ENCODE data around the gene CFB. TPM values are rescaled to one million over a fixed set of nuclear protein-coding genes. Genes with fewer than 3 reads are reported as not detected.
A peak's percentile ranks its signal among the peaks of the same experiment; 100 is the strongest.

CFB gene
- total and polyA plus RNA-seq, 9 of the 15 experiments (the other 6 are each of a cell fraction or from before 2014, with no cell fraction given), result 0.08 to 0.91 (median 0.22) TPM; not detected in 4

DNA sequence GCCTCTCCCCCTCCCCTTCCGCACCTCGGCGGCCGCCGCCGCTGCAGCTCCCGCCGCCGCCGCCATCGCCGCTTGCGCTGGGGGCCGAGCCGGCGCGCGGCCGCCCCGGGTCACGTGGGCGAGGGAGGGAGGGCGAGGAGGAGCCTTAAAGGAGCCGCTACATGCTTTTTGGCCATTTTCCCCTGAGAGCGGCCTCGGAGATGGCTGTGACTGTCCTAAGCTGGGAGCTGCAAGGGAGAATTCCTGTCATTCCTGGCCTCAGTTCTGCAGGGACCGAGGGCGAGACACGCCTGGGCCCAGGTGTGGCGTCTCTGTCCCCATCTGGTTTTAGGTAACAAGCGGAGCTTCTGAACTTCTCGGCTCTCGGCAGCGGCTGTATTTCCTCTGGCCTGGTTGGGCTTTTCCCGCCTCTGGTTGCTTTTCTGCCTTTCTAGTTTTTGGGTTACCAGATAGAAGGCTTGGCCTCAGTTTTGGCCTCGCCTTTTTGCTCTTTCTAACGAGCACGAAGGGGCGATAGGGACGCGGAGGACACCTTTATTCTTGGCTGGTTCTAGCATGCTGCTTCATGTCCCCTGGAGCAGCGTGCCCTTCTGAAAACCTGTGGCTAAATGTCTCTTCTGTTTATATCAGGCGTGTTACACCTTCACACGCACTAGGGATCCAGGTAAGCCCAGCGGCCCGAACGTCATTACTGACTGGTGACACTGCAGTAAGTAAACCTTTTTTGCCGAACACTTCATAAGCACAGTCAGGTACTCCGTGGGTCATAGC, 48.1 kb upstream of the CFB start, which contains the start of gene EHMT2 (continued):
- TF ChIP-seq, protein P1, sequence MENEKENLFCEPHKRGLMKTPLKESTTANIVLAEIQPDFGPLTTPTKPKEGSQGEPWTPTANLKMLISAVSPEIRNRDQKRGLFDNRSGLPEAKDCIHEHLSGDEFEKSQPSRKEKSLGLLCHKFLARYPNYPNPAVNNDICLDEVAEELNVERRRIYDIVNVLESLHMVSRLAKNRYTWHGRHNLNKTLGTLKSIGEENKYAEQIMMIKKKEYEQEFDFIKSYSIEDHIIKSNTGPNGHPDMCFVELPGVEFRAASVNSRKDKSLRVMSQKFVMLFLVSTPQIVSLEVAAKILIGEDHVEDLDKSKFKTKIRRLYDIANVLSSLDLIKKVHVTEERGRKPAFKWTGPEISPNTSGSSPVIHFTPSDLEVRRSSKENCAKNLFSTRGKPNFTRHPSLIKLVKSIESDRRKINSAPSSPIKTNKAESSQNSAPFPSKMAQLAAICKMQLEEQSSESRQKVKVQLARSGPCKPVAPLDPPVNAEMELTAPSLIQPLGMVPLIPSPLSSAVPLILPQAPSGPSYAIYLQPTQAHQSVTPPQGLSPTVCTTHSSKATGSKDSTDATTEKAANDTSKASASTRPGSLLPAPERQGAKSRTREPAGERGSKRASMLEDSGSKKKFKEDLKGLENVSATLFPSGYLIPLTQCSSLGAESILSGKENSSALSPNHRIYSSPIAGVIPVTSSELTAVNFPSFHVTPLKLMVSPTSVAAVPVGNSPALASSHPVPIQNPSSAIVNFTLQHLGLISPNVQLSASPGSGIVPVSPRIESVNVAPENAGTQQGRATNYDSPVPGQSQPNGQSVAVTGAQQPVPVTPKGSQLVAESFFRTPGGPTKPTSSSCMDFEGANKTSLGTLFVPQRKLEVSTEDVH (IDR thresholded peaks at IDR 0.05; ENCODE audit: low read depth, partially characterized antibody), result no peak
- TF ChIP-seq PCBP2 (IDR thresholded peaks at IDR 0.05; ENCODE audit: low read depth, low read length, poor library complexity, severe bottlenecking), result no peak
- TF ChIP-seq KDM2B (CRISPR knock-in tag; IDR thresholded peaks at IDR 0.05), result no peak
- no peak for TF ChIP-seq RBM14 (IDR thresholded peaks at IDR 0.05; ENCODE audit: borderline replicate concordance, insufficient read depth, low read depth, low read length)
- TF ChIP-seq PTBP1 (IDR thresholded peaks at IDR 0.05; ENCODE audit: low read depth, low read length), result no peak
- 0 out of 2 replicates have a peak, but pooled peaks have one; percentile 1 for TF ChIP-seq JUND (IDR thresholded peaks at IDR 0.05; ENCODE audit: borderline replicate concordance, low read depth, low read length)
- 0 out of 3 replicates have a peak, but pooled peaks have one; percentile 6 for TF ChIP-seq JUND (tag; IDR thresholded peaks at IDR 0.05; ENCODE audit: borderline replicate concordance, low read depth, low read length)
- TF ChIP-seq NRF1 (conservative IDR thresholded peaks at IDR 0.05 in 1 of 2, IDR thresholded peaks at IDR 0.05 in 1 of 2), result peak; percentile 65 to 77; a peak in 3 of 4 replicates
- TF ChIP-seq, protein P2, sequence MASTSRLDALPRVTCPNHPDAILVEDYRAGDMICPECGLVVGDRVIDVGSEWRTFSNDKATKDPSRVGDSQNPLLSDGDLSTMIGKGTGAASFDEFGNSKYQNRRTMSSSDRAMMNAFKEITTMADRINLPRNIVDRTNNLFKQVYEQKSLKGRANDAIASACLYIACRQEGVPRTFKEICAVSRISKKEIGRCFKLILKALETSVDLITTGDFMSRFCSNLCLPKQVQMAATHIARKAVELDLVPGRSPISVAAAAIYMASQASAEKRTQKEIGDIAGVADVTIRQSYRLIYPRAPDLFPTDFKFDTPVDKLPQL (IDR thresholded peaks at IDR 0.05; ENCODE audit: extremely low read depth, insufficient read length), result no peak
- TF ChIP-seq ZNF589 (CRISPR knock-in tag; IDR thresholded peaks at IDR 0.05; ENCODE audit: low read depth), result no peak
- TF ChIP-seq TEAD4 (IDR thresholded peaks at IDR 0.05; ENCODE audit: low read length), result no peak; the same call in 1 of the 2 replicates
- TF ChIP-seq TEAD4 (CRISPR knock-in tag; IDR thresholded peaks at IDR 0.05; ENCODE audit: borderline replicate concordance), result no peak
- TF ChIP-seq, protein P3, sequence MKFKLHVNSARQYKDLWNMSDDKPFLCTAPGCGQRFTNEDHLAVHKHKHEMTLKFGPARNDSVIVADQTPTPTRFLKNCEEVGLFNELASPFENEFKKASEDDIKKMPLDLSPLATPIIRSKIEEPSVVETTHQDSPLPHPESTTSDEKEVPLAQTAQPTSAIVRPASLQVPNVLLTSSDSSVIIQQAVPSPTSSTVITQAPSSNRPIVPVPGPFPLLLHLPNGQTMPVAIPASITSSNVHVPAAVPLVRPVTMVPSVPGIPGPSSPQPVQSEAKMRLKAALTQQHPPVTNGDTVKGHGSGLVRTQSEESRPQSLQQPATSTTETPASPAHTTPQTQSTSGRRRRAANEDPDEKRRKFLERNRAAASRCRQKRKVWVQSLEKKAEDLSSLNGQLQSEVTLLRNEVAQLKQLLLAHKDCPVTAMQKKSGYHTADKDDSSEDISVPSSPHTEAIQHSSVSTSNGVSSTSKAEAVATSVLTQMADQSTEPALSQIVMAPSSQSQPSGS (CRISPR knock-in tag; IDR thresholded peaks at IDR 0.05), result no peak
- TF ChIP-seq MCM5 (IDR thresholded peaks at IDR 0.05; ENCODE audit: low read depth), result no peak
- no peak for TF ChIP-seq LEF1 (IDR thresholded peaks at IDR 0.05)
- no peak for TF ChIP-seq U2AF1 (optimal IDR thresholded peaks at IDR 0.05; ENCODE audit: low read depth, low read length)
- TF ChIP-seq SRF (CRISPR knock-in tag; IDR thresholded peaks at IDR 0.05), result no peak; a peak in 1 of 4 replicates
- TF ChIP-seq ZNF253 (CRISPR knock-in tag; conservative IDR thresholded peaks at IDR 0.05), result no peak
- TF ChIP-seq, protein P4, sequence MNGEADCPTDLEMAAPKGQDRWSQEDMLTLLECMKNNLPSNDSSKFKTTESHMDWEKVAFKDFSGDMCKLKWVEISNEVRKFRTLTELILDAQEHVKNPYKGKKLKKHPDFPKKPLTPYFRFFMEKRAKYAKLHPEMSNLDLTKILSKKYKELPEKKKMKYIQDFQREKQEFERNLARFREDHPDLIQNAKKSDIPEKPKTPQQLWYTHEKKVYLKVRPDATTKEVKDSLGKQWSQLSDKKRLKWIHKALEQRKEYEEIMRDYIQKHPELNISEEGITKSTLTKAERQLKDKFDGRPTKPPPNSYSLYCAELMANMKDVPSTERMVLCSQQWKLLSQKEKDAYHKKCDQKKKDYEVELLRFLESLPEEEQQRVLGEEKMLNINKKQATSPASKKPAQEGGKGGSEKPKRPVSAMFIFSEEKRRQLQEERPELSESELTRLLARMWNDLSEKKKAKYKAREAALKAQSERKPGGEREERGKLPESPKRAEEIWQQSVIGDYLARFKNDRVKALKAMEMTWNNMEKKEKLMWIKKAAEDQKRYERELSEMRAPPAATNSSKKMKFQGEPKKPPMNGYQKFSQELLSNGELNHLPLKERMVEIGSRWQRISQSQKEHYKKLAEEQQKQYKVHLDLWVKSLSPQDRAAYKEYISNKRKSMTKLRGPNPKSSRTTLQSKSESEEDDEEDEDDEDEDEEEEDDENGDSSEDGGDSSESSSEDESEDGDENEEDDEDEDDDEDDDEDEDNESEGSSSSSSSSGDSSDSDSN (IDR thresholded peaks at IDR 0.05; ENCODE audit: borderline replicate concordance in 1 of 2, low read depth in 2 of 2, low read length in 2 of 2), result no peak
- TF ChIP-seq ZNF3 (CRISPR knock-in tag; IDR thresholded peaks at IDR 0.05), result no peak
